Measurements from ENCODE around the gene DKK1. TPM values are rescaled to one million over a fixed set of nuclear protein-coding genes. Genes with fewer than 3 reads are reported as not detected.

Gene DKK1
- total RNA-seq, 2 donors from 2014 or later: 12.0 to 28.9 TPM

DNA sequence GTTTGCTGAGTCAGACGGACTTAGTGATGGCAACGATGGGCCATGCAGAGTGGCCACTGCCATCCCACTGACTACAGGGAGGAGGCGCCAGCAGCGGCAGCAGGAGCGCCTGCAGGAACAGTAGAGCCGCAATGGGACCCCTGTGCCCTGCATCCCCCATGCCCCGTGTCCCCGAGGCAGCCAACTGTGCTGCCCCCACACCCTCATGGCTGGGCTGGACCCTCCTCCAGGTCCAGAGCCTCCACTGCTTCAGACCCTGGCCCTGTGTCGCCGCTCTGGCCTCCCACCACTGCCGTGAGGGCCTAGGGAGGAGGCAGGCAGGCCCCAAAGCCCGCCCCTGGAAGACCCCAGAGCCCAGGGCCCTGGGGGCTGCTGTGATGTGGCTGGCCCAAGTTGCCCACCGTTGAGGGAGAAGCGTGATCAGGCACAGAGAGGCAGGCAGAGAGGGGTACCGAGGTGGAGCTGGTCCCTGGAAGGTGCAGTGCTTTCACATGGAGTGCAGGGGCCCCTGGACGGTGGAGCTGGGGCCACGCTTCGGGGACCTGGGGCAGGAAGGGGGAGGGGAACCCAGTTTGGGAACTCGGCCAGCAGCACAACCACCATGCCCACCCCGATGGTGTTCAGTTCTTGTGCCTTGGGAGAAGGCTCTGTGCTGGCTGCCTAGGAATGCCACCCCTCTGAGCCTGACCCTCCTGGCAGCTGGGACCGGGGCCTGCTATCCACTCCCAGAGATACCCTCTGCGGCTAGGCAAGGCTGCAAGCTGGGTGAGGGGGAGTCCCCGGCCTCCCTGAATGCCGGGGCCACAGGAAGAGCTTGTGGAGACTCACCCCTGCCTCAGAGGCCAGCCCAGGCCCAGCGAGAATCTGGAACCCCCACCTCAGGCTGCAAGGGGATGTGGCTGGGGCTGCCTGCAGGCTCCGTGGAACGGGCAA, 32.6 kb downstream of the DKK1 start:
- Mint-ChIP-seq H3K27me3 (ENCODE audit: insufficient read depth) (no peaks in the 10 kb centered on the region), H3K27ac (no peak overlapping the region), H3K4me3 (no peak overlapping the region), H3K4me1 (peaks cover 8% of the 10 kb centered on the region), H3K9me3 (no peaks in the 10 kb centered on the region), H3K36me3 (ENCODE audit: low read depth) (no peaks in the 10 kb centered on the region)
- Histone ChIP-seq H3K9me3 (ENCODE audit: control insufficient read depth, low read length) (peaks cover 14% of the 10 kb centered on the region), H3K4me3 (ENCODE audit: low read length) (no peak overlapping the region), H3K27ac (ENCODE audit: low read depth, low read length) (no peak overlapping the region), H3K9ac (ENCODE audit: extremely low read depth, low read length, poor library complexity, severe bottlenecking) (no peak overlapping the region), H3K4me1 (ENCODE audit: control insufficient read depth, insufficient read depth, low read length) (no peaks in the 10 kb centered on the region), H3K36me3 (ENCODE audit: control insufficient read depth, insufficient read depth, low read length) (no peaks in the 10 kb centered on the region), H3K27me3 (ENCODE audit: control insufficient read depth, insufficient read depth, low read length, poor library complexity, severe bottlenecking) (no peaks in the 10 kb centered on the region)
- TF ChIP-seq, protein P1, sequence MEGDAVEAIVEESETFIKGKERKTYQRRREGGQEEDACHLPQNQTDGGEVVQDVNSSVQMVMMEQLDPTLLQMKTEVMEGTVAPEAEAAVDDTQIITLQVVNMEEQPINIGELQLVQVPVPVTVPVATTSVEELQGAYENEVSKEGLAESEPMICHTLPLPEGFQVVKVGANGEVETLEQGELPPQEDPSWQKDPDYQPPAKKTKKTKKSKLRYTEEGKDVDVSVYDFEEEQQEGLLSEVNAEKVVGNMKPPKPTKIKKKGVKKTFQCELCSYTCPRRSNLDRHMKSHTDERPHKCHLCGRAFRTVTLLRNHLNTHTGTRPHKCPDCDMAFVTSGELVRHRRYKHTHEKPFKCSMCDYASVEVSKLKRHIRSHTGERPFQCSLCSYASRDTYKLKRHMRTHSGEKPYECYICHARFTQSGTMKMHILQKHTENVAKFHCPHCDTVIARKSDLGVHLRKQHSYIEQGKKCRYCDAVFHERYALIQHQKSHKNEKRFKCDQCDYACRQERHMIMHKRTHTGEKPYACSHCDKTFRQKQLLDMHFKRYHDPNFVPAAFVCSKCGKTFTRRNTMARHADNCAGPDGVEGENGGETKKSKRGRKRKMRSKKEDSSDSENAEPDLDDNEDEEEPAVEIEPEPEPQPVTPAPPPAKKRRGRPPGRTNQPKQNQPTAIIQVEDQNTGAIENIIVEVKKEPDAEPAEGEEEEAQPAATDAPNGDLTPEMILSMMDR (conservative IDR thresholded peaks at IDR 0.05): peak; percentile 24
- 92 to 96% methylated on average over 11 to 27 of the region's 27 CpGs for WGBS, 2 experiments (ENCODE audit: insufficient coverage in 1 of 2, insufficient read length in 1 of 2)
- no peak for DNase-seq

DNA sequence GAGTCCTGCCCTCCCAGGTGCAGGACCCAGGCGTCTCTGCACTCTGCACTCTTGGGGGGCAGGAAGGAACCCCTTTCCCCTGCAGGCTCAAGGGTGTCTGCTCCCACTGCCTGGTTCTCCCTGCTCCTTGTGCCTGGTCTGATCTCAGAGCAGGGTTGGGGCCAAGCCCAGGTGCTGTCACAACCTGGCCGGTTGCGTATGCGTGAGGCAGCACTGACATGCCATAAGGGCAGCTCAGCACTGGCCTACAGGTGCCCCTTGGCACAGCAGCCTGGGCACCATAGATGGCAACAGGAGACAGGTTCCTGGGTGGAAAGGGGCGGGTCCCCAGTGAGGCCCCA, 33.2 kb downstream of the DKK1 start:
- Mint-ChIP-seq H3K4me1 (peaks cover 8% of the 10 kb centered on the region), H3K27ac (no peak overlapping the region), H3K27me3 (ENCODE audit: insufficient read depth) (no peaks in the 10 kb centered on the region), H3K9me3 (no peaks in the 10 kb centered on the region), H3K36me3 (ENCODE audit: low read depth) (no peaks in the 10 kb centered on the region), H3K4me3 (no peak overlapping the region)
- Histone ChIP-seq H3K27me3 (ENCODE audit: control insufficient read depth, insufficient read depth, low read length, poor library complexity, severe bottlenecking) (no peaks in the 10 kb centered on the region), H3K4me1 (ENCODE audit: control insufficient read depth, insufficient read depth, low read length) (no peaks in the 10 kb centered on the region), H3K36me3 (ENCODE audit: control insufficient read depth, insufficient read depth, low read length) (no peaks in the 10 kb centered on the region), H3K9me3 (ENCODE audit: control insufficient read depth, low read length) (peaks cover 14% of the 10 kb centered on the region), H3K4me3 (ENCODE audit: low read length) (no peak overlapping the region), H3K9ac (ENCODE audit: extremely low read depth, low read length, poor library complexity, severe bottlenecking) (no peak overlapping the region), H3K27ac (ENCODE audit: low read depth, low read length) (no peak overlapping the region)
- TF ChIP-seq, protein P1 (conservative IDR thresholded peaks at IDR 0.05): no peak
- WGBS, 2 experiments (ENCODE audit: insufficient coverage in 1 of 2, insufficient read length in 1 of 2): 92 to 93% methylated on average over 4 to 5 of the region's 5 CpGs
- no peak for DNase-seq

DNA sequence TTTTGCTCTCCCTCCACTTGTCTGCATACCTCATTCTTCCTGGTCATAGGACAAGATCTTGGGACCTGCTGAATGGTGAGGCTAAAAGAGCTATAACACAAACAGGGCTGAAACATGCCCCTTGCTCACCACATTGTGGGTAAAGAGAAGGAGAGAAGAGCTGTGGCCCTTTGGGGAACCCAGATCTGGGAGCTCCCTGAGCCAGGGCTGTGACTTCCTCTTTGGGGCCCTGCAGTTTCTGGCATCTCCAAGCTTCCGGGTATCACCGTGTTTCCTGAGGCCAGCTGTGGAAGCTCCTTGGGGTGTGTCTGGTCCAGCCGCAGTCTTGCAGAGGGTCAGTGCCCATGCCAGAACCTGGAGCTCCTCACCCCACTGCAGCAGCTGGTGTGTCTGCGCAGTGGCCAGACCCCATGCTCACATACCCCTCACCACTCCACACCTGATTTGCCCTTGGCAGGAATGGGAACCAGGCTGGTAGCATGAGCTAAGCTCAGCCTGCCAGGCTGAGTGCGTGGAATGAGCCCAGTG, 34.0 kb downstream of the DKK1 start:
- no peak for DNase-seq
- Mint-ChIP-seq H3K27me3 (ENCODE audit: insufficient read depth) (no peaks in the 10 kb centered on the region), H3K9me3 (no peaks in the 10 kb centered on the region), H3K27ac (no peak overlapping the region), H3K36me3 (ENCODE audit: low read depth) (no peaks in the 10 kb centered on the region), H3K4me1 (peaks cover 8% of the 10 kb centered on the region), H3K4me3 (no peak overlapping the region)
- Histone ChIP-seq H3K9ac (ENCODE audit: extremely low read depth, low read length, poor library complexity, severe bottlenecking) (no peak overlapping the region), H3K27me3 (ENCODE audit: control insufficient read depth, insufficient read depth, low read length, poor library complexity, severe bottlenecking) (no peaks in the 10 kb centered on the region), H3K36me3 (ENCODE audit: control insufficient read depth, insufficient read depth, low read length) (no peaks in the 10 kb centered on the region), H3K4me1 (ENCODE audit: control insufficient read depth, insufficient read depth, low read length) (no peaks in the 10 kb centered on the region), H3K27ac (ENCODE audit: low read depth, low read length) (no peak overlapping the region), H3K4me3 (ENCODE audit: low read length) (no peak overlapping the region), H3K9me3 (ENCODE audit: control insufficient read depth, low read length) (peaks cover 14% of the 10 kb centered on the region)
- 80 to 96% methylated on average over 3 to 5 of the region's 5 CpGs for WGBS, 2 experiments (ENCODE audit: insufficient coverage in 1 of 2, insufficient read length in 1 of 2)
- TF ChIP-seq, protein P1 (conservative IDR thresholded peaks at IDR 0.05): no peak
